Kidney (tissue), 22 donors: ENCODE data around the gene SPOCK2. TPM values are rescaled to one million over a fixed set of nuclear protein-coding genes. Genes with fewer than 3 reads are reported as not detected.
"Not testable (repeated sequence)": the region's sequence is repeated elsewhere in the genome, so short reads cannot be mapped to it uniquely, and the experiment has no call there.

Source experiments
- DNase-seq, 5 donors: peaks; one replicate each; pipeline ENCODE4 v3.0.0-alpha.2; 2013 to 2020
- FAIRE-seq: peaks from 2 replicates; lab custom pipeline; 2012; peaks lifted over from hg19 to GRCh38; lab: Jason Lieb, UNC
- H3K27ac ChIP-seq, 2 donors: one replicate each; pipeline ENCODE4 v1.7.0; 2013; ENCODE audit warnings: low read depth in 2 of 2, low read length in 2 of 2, inconsistent platforms in 1 of 2
- H3K27me3 ChIP-seq: one replicate; pipeline ENCODE4 v1.7.1; 2013; ENCODE audit warnings: low read length, inconsistent platforms; ENCODE audit not compliant: control insufficient read depth, insufficient read depth
- H3K36me3 ChIP-seq, 3 donors: one replicate each; pipeline versions ENCODE4 v1.7.0 to v1.7.1; 2013; ENCODE audit warnings: low read length in 3 of 3, control low read depth in 1 of 3, inconsistent platforms in 1 of 3; ENCODE audit not compliant: insufficient read depth in 3 of 3, control insufficient read depth in 2 of 3
- H3K4me1 ChIP-seq, 3 donors: one replicate each; pipeline versions ENCODE4 v1.7.0 to v1.7.1; 2013; ENCODE audit warnings: low read length in 3 of 3, inconsistent platforms in 1 of 3, low read depth in 1 of 3; ENCODE audit not compliant: control insufficient read depth in 2 of 3, insufficient read depth in 2 of 3
- H3K4me3 ChIP-seq, 3 donors: one replicate each; pipeline versions ENCODE4 v1.7.0 to v1.8.1; 2013; ENCODE audit warnings: low read length in 3 of 3, control low read depth in 1 of 3, inconsistent platforms in 1 of 3
- H3K9ac ChIP-seq, 3 donors: one replicate each; pipeline versions ENCODE4 v1.7.0 to v1.7.1; 2013; ENCODE audit warnings: low read length in 3 of 3, control low read depth in 1 of 3, inconsistent platforms in 1 of 3
- H3K9me3 ChIP-seq, 3 donors: one replicate each; pipeline versions ENCODE4 v1.7.0 to v1.7.1; 2013; ENCODE audit warnings: low read length in 3 of 3, control low read depth in 1 of 3, inconsistent platforms in 1 of 3; ENCODE audit not compliant: control insufficient read depth in 2 of 3, insufficient read depth in 1 of 3
- CTCF ChIP-seq: IDR thresholded peaks from 3 replicates; pipeline ENCODE4 v1.5.1; 2012; ENCODE audit warnings: mild to moderate bottlenecking, moderate library complexity, borderline replicate concordance; ENCODE audit not compliant: insufficient read depth; ENCODE audit errors: extremely low read depth
- intact Hi-C: fragments of 100-400 bp; cut with DNase I; formaldehyde crosslinking; loops from one replicate; pipeline ENCODE4 v1.11.1; 2022
- long read RNA-seq, 10 donors: library from polyadenylated mRNA in 1 of 10; unstranded in 1 of 10; transcript quantifications; one replicate each; pipeline ENCODE4 v2.0.0 and lab custom pipeline, GENCODE V29; 2021 to 2026
- polyA plus RNA-seq: library from polyadenylated mRNA; stranded (reverse); fragments of 350-450 nt; fragmentation: Illumina TruSeq; extraction: RNeasy Lipid Tissue Mini Kit (QIAGEN cat#74804); gene quantifications from one replicate; pipeline ENCODE4 v1.2.3, GENCODE V29; 2014; ENCODE audit warnings: low read depth, low replicate concordance; ENCODE audit not compliant: insufficient read depth
- total RNA-seq: library from RNA; stranded (reverse); fragmentation: NEBNext Ultra II Directional; extraction: Animal tissue kit (Norgen Biotek cat#: 25700); gene quantifications from one replicate; pipeline ENCODE4 v1.2.1, GENCODE V29; 2021
- donor health status: control.
- donor health status: control.
- donor health status: control.
- donor health status: control.
- donor health status: control.
- donor health status: DM: yes; HTN: yes; CAD: no.
- donor health status: Normal renal cell carcinoma (clear cell type).

The SPOCK2 gene
- total RNA-seq (19.7 TPM), polyA plus RNA-seq (103 TPM)
- long read RNA-seq, donor 1, partial matches to known transcripts: 37 of 75 reads
- long read RNA-seq, donor 1, other reads (novel, unspliced or antisense): 37 of 75 reads
- long read RNA-seq, donor 2, partial matches to known transcripts: 10 of 26 reads
- long read RNA-seq, donor 2, other reads (novel, unspliced or antisense): 16 of 26 reads
- long read RNA-seq, donor 3, partial matches to known transcripts: 38 of 39 reads
- long read RNA-seq, donor 3, other reads (novel, unspliced or antisense): 0 of 39 reads
- long read RNA-seq, donor 4, partial matches to known transcripts: 16 of 58 reads
- long read RNA-seq, donor 4, other reads (novel, unspliced or antisense): 39 of 58 reads
- long read RNA-seq, donor 5: 0 reads
- long read RNA-seq, donor 6, partial matches to known transcripts: 0 of 7 reads
- long read RNA-seq, donor 6, other reads (novel, unspliced or antisense): 5 of 7 reads
- long read RNA-seq, donor 7, partial matches to known transcripts: 1 of 19 reads
- long read RNA-seq, donor 7, other reads (novel, unspliced or antisense): 17 of 19 reads
- long read RNA-seq, donor 8, partial matches to known transcripts: 96 of 98 reads
- long read RNA-seq, donor 8, other reads (novel, unspliced or antisense): 0 of 98 reads
- long read RNA-seq, donor 9, partial matches to known transcripts: 19 of 20 reads
- long read RNA-seq, donor 9, other reads (novel, unspliced or antisense): 0 of 20 reads
- long read RNA-seq, donor 10, partial matches to known transcripts: 13 of 47 reads
- long read RNA-seq, donor 10, other reads (novel, unspliced or antisense): 31 of 47 reads

GRCh38 chr10:72087969-72088888 is at the start of gene SPOCK2:
Gene SPOCK2, minus strand, starts transcription at chr10:72088551. Its CDS starts 223 bp downstream, at chr10:72088328.
- intact Hi-C loops: no loop called here
- Histone ChIP-seq H3K36me3 (no peaks in the 10 kb centered on the region), H3K9ac (peak within 1 kb of the TSS in 1 of 3 donors; percentile 6), H3K27ac (peak within 1 kb of the TSS in 1 of 2 donors; percentile 60), H3K27me3 (peaks cover 5% of the 10 kb centered on the region), H3K9me3 (no peaks in the 10 kb centered on the region), H3K4me1 (peaks cover 0 to 11% (median 0%) of the 10 kb centered on the region in 3 donors), H3K4me3 (peak within 1 kb of the TSS; percentile 28 to 54 (median 47))
- no peak for TF ChIP-seq CTCF
- FAIRE-seq (no peak), DNase-seq (peak; percentile 74 to 90 (median 86))

GRCh38 chr10:72137583-72137982 is 49.2 kb upstream of the SPOCK2 start:
- FAIRE-seq (no peak), DNase-seq (no peak)
- H3K36me3 ChIP-seq: no peaks in the 10 kb centered on the region
- H3K27me3 ChIP-seq: no peaks in the 10 kb centered on the region
- H3K9me3 ChIP-seq: no peaks in the 10 kb centered on the region
- no peak overlapping the region for H3K4me3 ChIP-seq
- no peak overlapping the region for H3K9ac ChIP-seq
- H3K27ac ChIP-seq: no peak overlapping the region
- TF ChIP-seq CTCF: no peak
- no peaks in the 10 kb centered on the region for H3K4me1 ChIP-seq
- intact Hi-C loops: no loop called here

GRCh38 chr10:72136225-72136624 is 47.9 kb upstream of the SPOCK2 start:
- H3K27ac ChIP-seq, DNase-seq, H3K27me3 ChIP-seq, FAIRE-seq, H3K9ac ChIP-seq, intact Hi-C loops, H3K4me1 ChIP-seq, H3K9me3 ChIP-seq, H3K36me3 ChIP-seq, H3K4me3 ChIP-seq: not testable (repeated sequence)
